Stimulated activated effector memory CD8-positive, alpha-beta T cell treated with anti-CD3 and anti-CD28 coated beads, Interleukin-12 subunit alpha, Interleukin-12 subunit beta, amount 100 ng/mL, for 72 hours (primary cell): ENCODE data around the gene S100A8.

Experiments used
- ATAC-seq: fragments of 150-1000 bp; cut with Tn5 transposase; 2 replicates; pipeline ENCODE4 v1.10.0; 2021
- DNase-seq, 2 donors: peaks; one replicate each; pipeline ENCODE4 v3.0.0; 2021 to 2022; ENCODE audit warnings: low spot score in 2 of 2
- H3K27ac Mint-ChIP-seq: one replicate; pipeline ENCODE4 v1.8.0; 2022; ENCODE audit warnings: mild to moderate bottlenecking, mixed read lengths
- H3K36me3 Mint-ChIP-seq: one replicate; pipeline ENCODE4 v1.8.0; 2022; ENCODE audit warnings: mild to moderate bottlenecking, mixed read lengths
- H3K4me1 Mint-ChIP-seq: one replicate; pipeline ENCODE4 v1.8.0; 2022; ENCODE audit warnings: mixed read lengths
- H3K4me3 Mint-ChIP-seq: one replicate; pipeline ENCODE4 v1.8.0; 2022; ENCODE audit warnings: mild to moderate bottlenecking, mixed read lengths
- H3K9me3 Mint-ChIP-seq: one replicate; pipeline ENCODE4 v1.8.0; 2022; ENCODE audit warnings: mixed read lengths

S100A8 gene

GRCh38 chr1:153387001-153387400 lies 3.9 kb downstream of the S100A8 start:
- ATAC-seq = no peak
- Mint-ChIP-seq H3K4me1 (no peaks in the 10 kb centered on the region), H3K4me3 (no peak overlapping the region), H3K9me3 (peaks cover 1% of the 10 kb centered on the region), H3K27ac (no peak overlapping the region), H3K36me3 (no peaks in the 10 kb centered on the region)
- no peak for DNase-seq

- Mint-ChIP-seq H3K27ac (no peak overlapping the region), H3K36me3 (no peaks in the 10 kb centered on the region), H3K4me3 (no peak overlapping the region), H3K9me3 (peaks cover 5% of the 10 kb centered on the region), H3K4me1 (no peaks in the 10 kb centered on the region)
- DNase-seq = no peak
- ATAC-seq = no peak
These were observed 4.4 kb downstream of the S100A8 start for GRCh38 chr1:153386500-153386901.

- Mint-ChIP-seq H3K36me3 (no peaks in the 10 kb centered on the region), H3K27ac (no peak overlapping the region), H3K4me1 (no peaks in the 10 kb centered on the region), H3K9me3 (peaks cover 11% of the 10 kb centered on the region), H3K4me3 (no peak overlapping the region)
- DNase-seq = no peak
- ATAC-seq = no peak
These were observed 5.8 kb downstream of the S100A8 start for GRCh38 chr1:153384958-153385580.

GRCh38 chr1:153380711-153381110 lies 10.2 kb downstream of the S100A8 start:
- no peaks in the 10 kb centered on the region for H3K36me3 Mint-ChIP-seq
- DNase-seq (no peak), ATAC-seq (no peak)
- peaks cover 11% of the 10 kb centered on the region for H3K9me3 Mint-ChIP-seq
- H3K27ac Mint-ChIP-seq = no peak overlapping the region
- no peaks in the 10 kb centered on the region for H3K4me1 Mint-ChIP-seq
- H3K4me3 Mint-ChIP-seq = no peak overlapping the region

GRCh38 chr1:153379591-153379990 lies 11.3 kb downstream of the S100A8 start:
- peaks cover 11% of the 10 kb centered on the region for H3K9me3 Mint-ChIP-seq
- DNase-seq (no peak), ATAC-seq (no peak)
- no peak overlapping the region for H3K27ac Mint-ChIP-seq
- no peaks in the 10 kb centered on the region for H3K4me1 Mint-ChIP-seq
- H3K36me3 Mint-ChIP-seq = no peaks in the 10 kb centered on the region
- H3K4me3 Mint-ChIP-seq = no peak overlapping the region

- ATAC-seq (no peak), DNase-seq (no peak)
- Mint-ChIP-seq H3K4me1 (no peaks in the 10 kb centered on the region), H3K27ac (no peak within 1 kb of the TSS), H3K9me3 (no peaks in the 10 kb centered on the region), H3K36me3 (no peaks in the 10 kb centered on the region), H3K4me3 (no peak within 1 kb of the TSS)
These were observed 15.4 kb downstream of the S100A8 start, which contains the start of gene S100A12 for GRCh38 chr1:153375511-153375910. S100A12 (minus strand) TSS chr1:153375621; CDS start chr1:153374592, 1,029 bp downstream.

- DNase-seq (no peak), ATAC-seq (no peak)
- no peak overlapping the region for H3K4me3 Mint-ChIP-seq
- no peak overlapping the region for H3K27ac Mint-ChIP-seq
- no peaks in the 10 kb centered on the region for H3K36me3 Mint-ChIP-seq
- H3K4me1 Mint-ChIP-seq = no peaks in the 10 kb centered on the region
- no peaks in the 10 kb centered on the region for H3K9me3 Mint-ChIP-seq
These were observed 16.8 kb downstream of the S100A8 start for GRCh38 chr1:153374071-153374470.

- Mint-ChIP-seq H3K36me3 (no peaks in the 10 kb centered on the region), H3K9me3 (no peaks in the 10 kb centered on the region), H3K4me1 (no peaks in the 10 kb centered on the region), H3K4me3 (no peak overlapping the region), H3K27ac (no peak overlapping the region)
- ATAC-seq (no peak), DNase-seq (no peak)
These were observed 18.3 kb downstream of the S100A8 start for GRCh38 chr1:153372571-153372970.

- Mint-ChIP-seq H3K4me1 (no peaks in the 10 kb centered on the region), H3K9me3 (no peaks in the 10 kb centered on the region), H3K27ac (no peak overlapping the region), H3K4me3 (no peak overlapping the region), H3K36me3 (no peaks in the 10 kb centered on the region)
- ATAC-seq = no peak
- no peak for DNase-seq
These were observed 19.6 kb downstream of the S100A8 start for GRCh38 chr1:153371231-153371630.

GRCh38 chr1:153370146-153370545 lies 20.7 kb downstream of the S100A8 start:
- DNase-seq = no peak
- no peaks in the 10 kb centered on the region for H3K9me3 Mint-ChIP-seq

GRCh38 chr1:153368495-153368894 lies 22.4 kb downstream of the S100A8 start:
- Mint-ChIP-seq H3K4me1 (no peaks in the 10 kb centered on the region), H3K9me3 (no peaks in the 10 kb centered on the region), H3K36me3 (no peaks in the 10 kb centered on the region), H3K27ac (no peak overlapping the region), H3K4me3 (no peak overlapping the region)
- ATAC-seq (no peak), DNase-seq (no peak)

More at GRCh38 chr1:153370146-153370545, 20.7 kb downstream of the S100A8 start:
- no peak overlapping the region for H3K4me3 Mint-ChIP-seq
- H3K36me3 Mint-ChIP-seq = no peaks in the 10 kb centered on the region
- no peak overlapping the region for H3K27ac Mint-ChIP-seq
- H3K4me1 Mint-ChIP-seq = no peaks in the 10 kb centered on the region
- ATAC-seq = no peak

- no peak overlapping the region for H3K4me3 Mint-ChIP-seq
- H3K36me3 Mint-ChIP-seq = no peaks in the 10 kb centered on the region
- ATAC-seq (no peak), DNase-seq (no peak)
- H3K9me3 Mint-ChIP-seq = no peaks in the 10 kb centered on the region
- no peak overlapping the region for H3K27ac Mint-ChIP-seq
- H3K4me1 Mint-ChIP-seq = no peaks in the 10 kb centered on the region
These were observed 23.8 kb downstream of the S100A8 start for GRCh38 chr1:153367090-153367489.

GRCh38 chr1:153366261-153366660 lies 24.6 kb downstream of the S100A8 start:
- Mint-ChIP-seq H3K4me1 (no peaks in the 10 kb centered on the region), H3K4me3 (no peak overlapping the region), H3K36me3 (no peaks in the 10 kb centered on the region), H3K27ac (no peak overlapping the region), H3K9me3 (no peaks in the 10 kb centered on the region)
- no peak for ATAC-seq
- DNase-seq = no peak

GRCh38 chr1:153365696-153366095 lies 25.2 kb downstream of the S100A8 start:
- Mint-ChIP-seq H3K4me1 (no peaks in the 10 kb centered on the region), H3K36me3 (no peaks in the 10 kb centered on the region), H3K4me3 (no peak overlapping the region), H3K9me3 (no peaks in the 10 kb centered on the region), H3K27ac (no peak overlapping the region)
- DNase-seq = no peak
- no peak for ATAC-seq

- no peak overlapping the region for H3K27ac Mint-ChIP-seq
- no peaks in the 10 kb centered on the region for H3K36me3 Mint-ChIP-seq
- DNase-seq (no peak), ATAC-seq (no peak)
- no peak overlapping the region for H3K4me3 Mint-ChIP-seq
- no peaks in the 10 kb centered on the region for H3K4me1 Mint-ChIP-seq
- H3K9me3 Mint-ChIP-seq = no peaks in the 10 kb centered on the region
These were observed 25.9 kb downstream of the S100A8 start for GRCh38 chr1:153364766-153365666.

GRCh38 chr1:153364156-153364555 lies 26.7 kb downstream of the S100A8 start:
- H3K9me3 Mint-ChIP-seq = no peaks in the 10 kb centered on the region

More at GRCh38 chr1:153364156-153364555, 26.7 kb downstream of the S100A8 start:
- Mint-ChIP-seq H3K27ac (no peak overlapping the region), H3K4me3 (no peak overlapping the region), H3K36me3 (no peaks in the 10 kb centered on the region), H3K4me1 (no peaks in the 10 kb centered on the region)
- no peak for ATAC-seq
- DNase-seq = no peak
